Central memory CD8-positive, alpha-beta T cell (primary cell): ENCODE data around the gene KLHL41.

Experiments
- ATAC-seq: fragments of 150-1000 bp; cut with Tn5 transposase; replicated peaks from 2 replicates; pipeline ENCODE4 v1.10.0; 2022; ENCODE audit warnings: mild to moderate bottlenecking, moderate FRiP score, moderate number of reproducible peaks; ENCODE audit not compliant: poor library complexity, severe bottlenecking; ENCODE audit errors: extremely low read depth
- DNase-seq, 2 donors: peaks; one replicate each; pipeline ENCODE4 v3.0.0; 2021; ENCODE audit warnings: low spot score in 2 of 2
- H3K27ac Mint-ChIP-seq: one replicate; pipeline ENCODE4 v1.8.0; 2022; ENCODE audit warnings: low read depth, mild to moderate bottlenecking, moderate library complexity, mixed read lengths
- H3K27me3 Mint-ChIP-seq: one replicate; pipeline ENCODE4 v1.8.0; 2022; ENCODE audit warnings: mixed read lengths
- H3K36me3 Mint-ChIP-seq: one replicate; pipeline ENCODE4 v1.8.0; 2022; ENCODE audit warnings: mild to moderate bottlenecking, moderate library complexity, mixed read lengths; ENCODE audit not compliant: insufficient read depth
- H3K4me1 Mint-ChIP-seq: one replicate; pipeline ENCODE4 v1.8.0; 2022; ENCODE audit warnings: mixed read lengths
- H3K4me3 Mint-ChIP-seq: one replicate; pipeline ENCODE4 v1.8.0; 2022; ENCODE audit warnings: mild to moderate bottlenecking, moderate library complexity, mixed read lengths
- H3K9me3 Mint-ChIP-seq: one replicate; pipeline ENCODE4 v1.8.0; 2022; ENCODE audit warnings: mixed read lengths

KLHL41 gene

GRCh38 chr2:169509298-169509885 lies at the start of gene KLHL41:
Gene KLHL41 (plus strand): TSS chr2:169509702. CDS start chr2:169509779, 77 bp downstream.
- ATAC-seq (no peak), DNase-seq (no peak)
- no peaks in the 10 kb centered on the region for H3K4me1 Mint-ChIP-seq
- H3K4me3 Mint-ChIP-seq = no peak within 1 kb of the TSS
- H3K9me3 Mint-ChIP-seq = no peaks in the 10 kb centered on the region
- no peaks in the 10 kb centered on the region for H3K36me3 Mint-ChIP-seq
- no peak within 1 kb of the TSS for H3K27ac Mint-ChIP-seq
- H3K27me3 Mint-ChIP-seq = no peaks in the 10 kb centered on the region

DNA sequence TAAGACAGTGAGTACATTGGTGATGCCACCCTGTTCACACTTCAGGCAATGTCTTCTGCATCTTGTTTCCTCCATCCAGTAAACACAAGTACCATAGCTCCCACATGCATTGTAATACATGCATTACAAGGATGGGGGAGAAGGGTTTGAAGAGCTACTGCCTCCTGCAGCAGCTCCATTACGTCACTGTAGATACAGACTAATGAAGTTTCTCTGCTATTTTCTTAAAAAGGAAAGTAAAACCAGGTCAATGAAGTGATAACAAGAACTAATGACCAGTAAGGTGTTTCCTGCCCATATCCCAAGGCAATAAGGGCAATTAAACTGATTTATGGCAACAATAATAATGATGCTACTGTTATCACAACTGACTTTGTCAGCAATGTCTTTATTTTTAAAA lies 48.4 kb upstream of the KLHL41 start:
- DNase-seq (no peak), ATAC-seq (no peak)
- no peak overlapping the region for H3K4me3 Mint-ChIP-seq
- H3K27ac Mint-ChIP-seq = no peak overlapping the region
- peaks cover 8% of the 10 kb centered on the region for H3K27me3 Mint-ChIP-seq
- H3K4me1 Mint-ChIP-seq = peaks cover 11% of the 10 kb centered on the region
- H3K9me3 Mint-ChIP-seq = no peaks in the 10 kb centered on the region
- no peaks in the 10 kb centered on the region for H3K36me3 Mint-ChIP-seq

- no peak overlapping the region for H3K4me3 Mint-ChIP-seq
- H3K9me3 Mint-ChIP-seq = no peaks in the 10 kb centered on the region
- H3K36me3 Mint-ChIP-seq = no peaks in the 10 kb centered on the region
- H3K4me1 Mint-ChIP-seq = peaks cover 11% of the 10 kb centered on the region
- DNase-seq = no peak
- no peak for ATAC-seq
- H3K27ac Mint-ChIP-seq = no peak overlapping the region
- H3K27me3 Mint-ChIP-seq = no peaks in the 10 kb centered on the region
Measured at GRCh38 chr2:169462896-169463695, 46.4 kb upstream of the KLHL41 start.

DNA sequence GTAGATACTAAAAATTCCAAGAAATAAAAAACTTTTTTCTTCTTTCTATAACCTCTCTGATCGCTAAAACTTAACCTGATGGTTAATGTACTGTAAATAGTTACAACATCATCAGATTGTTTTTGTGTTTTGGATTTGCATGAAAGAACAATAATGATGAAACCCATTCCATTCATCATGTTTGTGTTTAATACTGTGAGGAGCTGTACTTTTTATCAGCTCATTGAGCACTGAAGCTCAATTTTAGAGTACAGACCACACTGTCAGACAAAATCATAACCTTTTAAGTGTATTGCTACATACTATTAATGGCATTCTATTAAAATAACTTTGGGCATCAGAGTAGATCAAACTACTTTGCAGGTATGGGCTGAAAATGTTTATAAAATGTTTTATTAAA lies 45.0 kb upstream of the KLHL41 start:
- H3K9me3 Mint-ChIP-seq = no peaks in the 10 kb centered on the region
- no peak overlapping the region for H3K4me3 Mint-ChIP-seq
- H3K36me3 Mint-ChIP-seq = no peaks in the 10 kb centered on the region
- ATAC-seq = no peak
- no peaks in the 10 kb centered on the region for H3K27me3 Mint-ChIP-seq
- peak overlapping the region; percentile 42 for H3K27ac Mint-ChIP-seq
- DNase-seq = no peak
- H3K4me1 Mint-ChIP-seq = peaks cover 11% of the 10 kb centered on the region

DNA sequence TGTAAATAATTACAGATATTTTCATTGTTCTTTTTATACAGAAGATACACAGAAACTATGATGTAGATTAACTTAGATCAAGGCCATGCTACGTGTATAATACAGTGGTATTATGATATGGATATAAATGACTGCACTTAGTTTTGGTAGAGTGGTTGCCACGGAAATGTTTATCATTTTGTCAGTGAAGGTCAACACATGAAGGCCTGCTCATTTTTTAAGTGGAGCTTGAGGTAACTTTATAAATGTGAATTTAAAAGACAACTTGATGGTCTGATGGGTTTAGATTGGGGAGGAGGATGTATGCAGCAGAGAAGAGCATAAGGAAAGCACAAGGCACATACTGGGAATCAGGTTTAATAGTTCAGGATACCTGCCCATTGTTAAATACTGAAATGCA lies 44.6 kb upstream of the KLHL41 start:
- H3K4me3 Mint-ChIP-seq = no peak overlapping the region
- H3K4me1 Mint-ChIP-seq = peaks cover 11% of the 10 kb centered on the region
- H3K36me3 Mint-ChIP-seq = no peaks in the 10 kb centered on the region
- DNase-seq (no peak), ATAC-seq (peak; percentile 50)
- no peaks in the 10 kb centered on the region for H3K27me3 Mint-ChIP-seq
- no peaks in the 10 kb centered on the region for H3K9me3 Mint-ChIP-seq
- H3K27ac Mint-ChIP-seq = peak overlapping the region; percentile 42

DNA sequence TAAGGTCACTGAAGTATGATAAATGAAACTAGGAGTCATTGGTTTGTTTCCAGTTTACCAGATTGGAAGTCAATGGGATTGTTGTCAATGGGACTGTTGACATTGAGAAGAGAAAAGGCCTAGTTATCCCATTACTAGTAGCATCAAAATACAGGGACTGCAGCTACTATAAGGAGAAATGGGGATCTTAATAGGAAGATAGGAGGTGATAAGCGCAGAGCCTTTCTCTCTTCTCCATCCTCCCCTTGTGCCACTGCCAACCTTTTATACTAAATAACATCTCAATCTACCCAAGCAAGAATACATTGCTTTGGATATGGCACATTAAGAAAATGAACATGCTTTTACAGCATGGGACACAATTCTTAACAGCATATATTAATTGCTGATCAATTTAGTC lies 40.7 kb upstream of the KLHL41 start:
- Mint-ChIP-seq H3K4me1 (peaks cover 5% of the 10 kb centered on the region), H3K27ac (no peak overlapping the region), H3K9me3 (no peaks in the 10 kb centered on the region), H3K36me3 (no peaks in the 10 kb centered on the region), H3K27me3 (no peaks in the 10 kb centered on the region), H3K4me3 (no peak overlapping the region)
- no peak for DNase-seq
- no peak for ATAC-seq

- Mint-ChIP-seq H3K27ac (no peak overlapping the region), H3K9me3 (no peaks in the 10 kb centered on the region), H3K4me1 (peaks cover 1% of the 10 kb centered on the region), H3K4me3 (no peak overlapping the region), H3K36me3 (no peaks in the 10 kb centered on the region), H3K27me3 (no peaks in the 10 kb centered on the region)
- ATAC-seq (no peak), DNase-seq (no peak)
Measured at GRCh38 chr2:169469952-169470572, 39.4 kb upstream of the KLHL41 start.

GRCh38 chr2:169472249-169472648 lies 37.3 kb upstream of the KLHL41 start:
- DNase-seq = no peak
- Mint-ChIP-seq H3K27me3 (no peaks in the 10 kb centered on the region), H3K9me3 (no peaks in the 10 kb centered on the region), H3K4me3 (no peak overlapping the region), H3K4me1 (no peaks in the 10 kb centered on the region), H3K36me3 (no peaks in the 10 kb centered on the region), H3K27ac (no peak overlapping the region)
- no peak for ATAC-seq

DNA sequence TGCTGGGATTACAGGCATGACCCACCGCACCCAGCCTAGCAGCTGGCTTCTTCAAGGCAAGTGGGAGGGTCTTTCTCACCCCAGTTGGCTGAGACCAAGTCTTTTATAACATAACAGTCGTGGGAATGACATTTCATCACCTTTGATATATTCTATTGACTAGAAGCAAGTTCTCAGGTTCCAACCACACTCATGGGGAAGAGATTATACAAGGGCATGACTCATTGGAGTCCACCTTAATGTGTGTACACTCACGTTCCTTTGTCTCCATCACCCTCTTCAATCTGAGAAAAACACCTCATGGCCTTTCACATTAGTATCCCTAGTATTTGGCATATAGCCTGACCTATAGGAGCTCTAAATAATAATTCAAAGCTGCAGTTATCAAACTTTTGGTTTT lies 33.0 kb upstream of the KLHL41 start:
- Mint-ChIP-seq H3K27me3 (no peaks in the 10 kb centered on the region), H3K4me1 (peaks cover 19% of the 10 kb centered on the region), H3K36me3 (peaks cover 2% of the 10 kb centered on the region), H3K9me3 (no peaks in the 10 kb centered on the region), H3K27ac (no peak overlapping the region), H3K4me3 (no peak overlapping the region)
- DNase-seq (no peak), ATAC-seq (no peak)

GRCh38 chr2:169478339-169478738 lies 31.2 kb upstream of the KLHL41 start:
- H3K4me1 Mint-ChIP-seq = peaks cover 19% of the 10 kb centered on the region
- DNase-seq (no peak), ATAC-seq (no peak)
- H3K9me3 Mint-ChIP-seq = no peaks in the 10 kb centered on the region
- no peaks in the 10 kb centered on the region for H3K27me3 Mint-ChIP-seq
- peaks cover 4% of the 10 kb centered on the region for H3K36me3 Mint-ChIP-seq
- no peak overlapping the region for H3K27ac Mint-ChIP-seq
- H3K4me3 Mint-ChIP-seq = peak overlapping the region; percentile 90

DNA sequence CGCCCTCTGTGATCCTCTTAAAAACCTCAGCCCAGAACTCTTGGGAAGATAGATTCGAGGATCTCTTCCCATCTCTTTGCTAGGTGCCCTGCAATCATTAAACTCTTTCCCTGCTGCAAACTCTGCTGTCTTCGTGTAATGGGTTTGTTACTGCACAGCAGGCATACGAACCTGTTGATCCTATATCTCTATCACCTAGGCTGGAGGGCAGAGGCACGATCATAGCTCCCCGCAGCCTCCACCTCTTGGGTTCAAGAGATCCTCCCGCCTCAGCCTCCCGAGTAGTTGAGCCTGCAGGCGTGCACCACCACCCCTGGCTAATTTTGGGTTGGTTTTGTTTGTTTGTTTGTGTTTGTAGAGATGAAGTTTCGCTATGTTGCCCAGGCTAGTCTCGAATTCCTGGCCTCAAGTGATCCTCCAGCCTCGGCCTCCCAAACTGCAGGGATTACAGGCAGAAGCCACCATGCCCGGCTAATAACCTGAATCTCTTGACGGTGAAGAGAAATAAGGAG lies 30.7 kb upstream of the KLHL41 start:
- peaks cover 19% of the 10 kb centered on the region for H3K4me1 Mint-ChIP-seq
- no peak for DNase-seq
- H3K9me3 Mint-ChIP-seq = no peaks in the 10 kb centered on the region
- peaks cover 4% of the 10 kb centered on the region for H3K36me3 Mint-ChIP-seq
- H3K27me3 Mint-ChIP-seq = no peaks in the 10 kb centered on the region
- ATAC-seq = no peak
- H3K27ac Mint-ChIP-seq = peak overlapping the region; percentile 79
- H3K4me3 Mint-ChIP-seq = peak overlapping the region; percentile 90

- Mint-ChIP-seq H3K27me3 (no peaks in the 10 kb centered on the region), H3K36me3 (peaks cover 4% of the 10 kb centered on the region), H3K27ac (peak within 1 kb of the TSS; percentile 79), H3K4me1 (peaks cover 19% of the 10 kb centered on the region), H3K4me3 (peak within 1 kb of the TSS; percentile 90), H3K9me3 (no peaks in the 10 kb centered on the region)
- DNase-seq = peak; percentile 43 to 49
- ATAC-seq = peak; percentile 90
Measured at GRCh38 chr2:169479257-169480078, 30.0 kb upstream of the KLHL41 start, which contains the start of gene BBS5. Gene BBS5 (plus strand): TSS chr2:169479494. CDS start chr2:169479554, 60 bp downstream.
